ENCODE measurements around the gene SMIM17. TPM values are rescaled to one million over a fixed set of nuclear protein-coding genes. Genes with fewer than 3 reads are reported as not detected.
"Not testable (repeated sequence)": the region's sequence is repeated elsewhere in the genome, so short reads cannot be mapped to it uniquely, and the experiment has no call there.

Gene SMIM17
- total RNA-seq, 1 experiment from 2014 or later, result not detected

GRCh38 chr19:56660381-56661107 lies 17.6 kb downstream of the SMIM17 start:
- DNase-seq (ENCODE audit: low spot score), result no peak

GRCh38 chr19:56661248-56661647 lies 18.3 kb downstream of the SMIM17 start:
- no peak for DNase-seq (ENCODE audit: low spot score)

GRCh38 chr19:56663931-56664500 lies 21.1 kb downstream of the SMIM17 start:
- DNase-seq (ENCODE audit: low spot score), result no peak

- no peak for DNase-seq (ENCODE audit: low spot score)
Measured at GRCh38 chr19:56664511-56664910, 21.6 kb downstream of the SMIM17 start.

GRCh38 chr19:56667311-56667870 lies 24.4 kb downstream of the SMIM17 start:
- DNase-seq (ENCODE audit: low spot score), result no peak

GRCh38 chr19:56668676-56669075 lies 25.7 kb downstream of the SMIM17 start:
- no peak for DNase-seq (ENCODE audit: low spot score)

- DNase-seq (ENCODE audit: low spot score), result no peak
Measured at GRCh38 chr19:56670401-56670960, 27.5 kb downstream of the SMIM17 start.

GRCh38 chr19:56670961-56671612 lies 28.1 kb downstream of the SMIM17 start:
- no peak for DNase-seq (ENCODE audit: low spot score)

GRCh38 chr19:56671613-56671994 lies 28.6 kb downstream of the SMIM17 start, which contains the start of gene ZNF835:
Gene ZNF835 (minus strand): TSS chr19:56671757. CDS start chr19:56665198, 6,559 bp downstream.
- DNase-seq (ENCODE audit: low spot score), result no peak

GRCh38 chr19:56672610-56673009 lies 29.7 kb downstream of the SMIM17 start:
- not testable (repeated sequence) for DNase-seq (ENCODE audit: low spot score)

GRCh38 chr19:56678205-56678604 lies 35.2 kb downstream of the SMIM17 start:
- DNase-seq (ENCODE audit: low spot score), result no peak

GRCh38 chr19:56681702-56682101 lies 38.7 kb downstream of the SMIM17 start:
- DNase-seq (ENCODE audit: low spot score), result no peak

- DNase-seq (ENCODE audit: low spot score), result no peak
Measured at GRCh38 chr19:56683116-56683515, 40.2 kb downstream of the SMIM17 start.

- peak; percentile 76 for DNase-seq (ENCODE audit: low spot score)
Measured at GRCh38 chr19:56687031-56687430, 44.1 kb downstream of the SMIM17 start.

GRCh38 chr19:56689198-56689597 lies 46.2 kb downstream of the SMIM17 start:
- DNase-seq (ENCODE audit: low spot score), result no peak

- DNase-seq (ENCODE audit: low spot score), result no peak
Measured at GRCh38 chr19:56690670-56691069, 47.7 kb downstream of the SMIM17 start.

- DNase-seq (ENCODE audit: low spot score), result peak; percentile 40
Measured at GRCh38 chr19:56692206-56692895, 49.4 kb downstream of the SMIM17 start.

GRCh38 chr19:56699552-56699951 lies 56.6 kb downstream of the SMIM17 start:
- no peak for DNase-seq (ENCODE audit: low spot score)

- DNase-seq (ENCODE audit: low spot score), result no peak
Measured at GRCh38 chr19:56701895-56702294, 58.9 kb downstream of the SMIM17 start.

- DNase-seq (ENCODE audit: low spot score), result no peak
Measured at GRCh38 chr19:56705939-56706338, 63.0 kb downstream of the SMIM17 start.
